Cardiac muscle cell (in vitro differentiated cells and primary cell): ENCODE results near the gene FMO1. TPM values are rescaled to one million over a fixed set of nuclear protein-coding genes. Genes with fewer than 3 reads are reported as not detected.

ENCODE experiments used
- DNase-seq, 2 donors: peaks; one replicate each; pipeline versions ENCODE4 v3.0.0 to v3.0.0-alpha.2; 2010 to 2017; ENCODE audit warnings: low read depth in 1 of 2, low spot score in 1 of 2
- H3K27ac ChIP-seq: fragments of 200-600 bp; sonication (generic); 2 replicates; pipeline ENCODE4 v1.5.1; 2016
- H3K27me3 ChIP-seq: fragments of 200-600 bp; sonication (generic); 2 replicates; pipeline ENCODE4 v1.6.0; 2016; ENCODE audit warnings: control low read depth
- H3K36me3 ChIP-seq: fragments of 200-600 bp; sonication (generic); 2 replicates; pipeline ENCODE4 v1.5.1; 2016; ENCODE audit warnings: control low read depth
- H3K4me1 ChIP-seq: fragments of 200-600 bp; sonication (generic); 2 replicates; pipeline ENCODE4 v1.8.1; 2017; ENCODE audit warnings: low read depth, mild to moderate bottlenecking, mixed run types
- H3K4me3 ChIP-seq: fragments of 200-600 bp; sonication (generic); 2 replicates; pipeline ENCODE4 v1.5.1; 2016; ENCODE audit warnings: mild to moderate bottlenecking
- H3K9me3 ChIP-seq: fragments of 200-600 bp; sonication (generic); 2 replicates; pipeline ENCODE4 v1.5.1; 2017; ENCODE audit warnings: low read depth, mild to moderate bottlenecking, control low read depth
- CTCF ChIP-seq: IDR thresholded peaks from 2 replicates; pipeline ENCODE4 v1.5.1; 2012; ENCODE audit warnings: low read depth, mild to moderate bottlenecking, low read length
- polyA plus RNA-seq: library from polyadenylated mRNA; unstranded; fragments of >200 nt; fragmentation: Nextera tagmentation; extraction: Ambion mirVana; gene quantifications from 2 replicates; pipeline ENCODE4 v1.2.1, GENCODE V29; 2016
- total RNA-seq: library from RNA; depleted of rRNA; stranded (reverse); fragments of >200 nt; gene quantifications from 2 replicates; pipeline ENCODE4 v1.2.3, GENCODE V29; 2016

The FMO1 gene
- total and polyA plus RNA-seq, 2 experiments from 2014 or later: 0.06 TPM; not detected in 1

GRCh38 chr1:171258943-171259342 is 10.6 kb downstream of the FMO1 start:
- H3K36me3 ChIP-seq: no peaks in the 10 kb centered on the region
- no peaks in the 10 kb centered on the region for H3K27me3 ChIP-seq
- H3K27ac ChIP-seq: no peak overlapping the region
- no peak for TF ChIP-seq CTCF
- no peaks in the 10 kb centered on the region for H3K4me1 ChIP-seq
- DNase-seq: no peak
- H3K9me3 ChIP-seq: no peaks in the 10 kb centered on the region
- no peak overlapping the region for H3K4me3 ChIP-seq

GRCh38 chr1:171261336-171261735 is 13.0 kb downstream of the FMO1 start:
- no peaks in the 10 kb centered on the region for H3K9me3 ChIP-seq
- TF ChIP-seq CTCF: no peak
- DNase-seq: no peak

GRCh38 chr1:171263901-171264300 is 15.6 kb downstream of the FMO1 start:
- Histone ChIP-seq H3K9me3 (no peaks in the 10 kb centered on the region), H3K27me3 (no peaks in the 10 kb centered on the region), H3K27ac (no peak overlapping the region), H3K36me3 (no peaks in the 10 kb centered on the region), H3K4me1 (no peaks in the 10 kb centered on the region), H3K4me3 (no peak overlapping the region)
- TF ChIP-seq CTCF: no peak
- DNase-seq: peak in 1 of 2 donors; percentile 48

More at GRCh38 chr1:171261336-171261735, 13.0 kb downstream of the FMO1 start:
- H3K27me3 ChIP-seq: no peaks in the 10 kb centered on the region
- H3K4me1 ChIP-seq: no peaks in the 10 kb centered on the region
- H3K36me3 ChIP-seq: no peaks in the 10 kb centered on the region
- H3K4me3 ChIP-seq: no peak overlapping the region
- H3K27ac ChIP-seq: no peak overlapping the region

- H3K36me3 ChIP-seq: no peaks in the 10 kb centered on the region
- no peaks in the 10 kb centered on the region for H3K27me3 ChIP-seq
- no peaks in the 10 kb centered on the region for H3K9me3 ChIP-seq
- no peaks in the 10 kb centered on the region for H3K4me1 ChIP-seq
- no peak overlapping the region for H3K27ac ChIP-seq
- no peak overlapping the region for H3K4me3 ChIP-seq
- no peak for TF ChIP-seq CTCF
- no peak for DNase-seq
These were observed 17.4 kb downstream of the FMO1 start for GRCh38 chr1:171265686-171266085.

GRCh38 chr1:171266930-171267329 is 18.6 kb downstream of the FMO1 start:
- H3K27ac ChIP-seq: no peak overlapping the region
- H3K36me3 ChIP-seq: no peaks in the 10 kb centered on the region
- no peak for TF ChIP-seq CTCF
- H3K27me3 ChIP-seq: no peaks in the 10 kb centered on the region
- no peak overlapping the region for H3K4me3 ChIP-seq
- no peaks in the 10 kb centered on the region for H3K4me1 ChIP-seq
- DNase-seq: no peak
- no peaks in the 10 kb centered on the region for H3K9me3 ChIP-seq

- H3K4me1 ChIP-seq: no peaks in the 10 kb centered on the region
- H3K9me3 ChIP-seq: no peaks in the 10 kb centered on the region
- DNase-seq: peak in 1 of 2 donors; percentile 75
- TF ChIP-seq CTCF: no peak
- no peak overlapping the region for H3K4me3 ChIP-seq
- H3K36me3 ChIP-seq: no peaks in the 10 kb centered on the region
- no peaks in the 10 kb centered on the region for H3K27me3 ChIP-seq
- H3K27ac ChIP-seq: no peak overlapping the region
These were observed 19.1 kb downstream of the FMO1 start for GRCh38 chr1:171267391-171267790.
